Hepatocyte (in vitro differentiated cells): ENCODE data around the gene SHROOM1.

Experiments
- CTCF ChIP-seq: fragments of 200-600 bp; sonication (generic); IDR thresholded peaks from 2 replicates; pipeline ENCODE4 v1.5.1; 2016; ENCODE audit warnings: antibody characterized with exemption, mild to moderate bottlenecking; ENCODE audit not compliant: poor library complexity
- EZH2 ChIP-seq: fragments of 200-600 bp; sonication (generic); IDR thresholded peaks from 2 replicates; pipeline ENCODE4 v1.6.1; 2016; ENCODE audit warnings: antibody characterized with exemption, mild to moderate bottlenecking, borderline replicate concordance

DNA sequence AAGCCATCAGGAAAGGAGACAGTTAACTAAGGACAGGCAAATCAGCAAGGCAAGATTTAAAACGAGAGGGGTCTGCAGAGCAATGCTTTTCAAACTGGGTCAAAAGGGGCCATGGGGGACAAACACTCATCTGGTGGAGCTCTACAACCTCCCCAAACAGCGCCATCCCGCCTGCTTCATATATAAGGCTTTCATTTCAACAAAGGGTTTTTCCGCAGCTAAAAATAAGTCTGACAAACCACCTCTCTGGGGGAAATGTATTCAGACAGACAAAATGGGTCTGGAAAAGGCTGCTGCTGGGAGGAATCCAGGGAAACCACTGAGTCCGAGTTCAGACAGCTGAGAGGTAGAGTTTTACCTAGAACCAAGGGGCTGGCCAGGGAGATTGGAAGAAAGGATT is 45.1 kb downstream of the SHROOM1 start:
- TF ChIP-seq CTCF (no peak), EZH2 (no peak)
